Activated naive CD8-positive, alpha-beta T cell (primary cell): ENCODE data around the gene PRRG1.

ENCODE experiments used
- H3K27ac Mint-ChIP-seq: one replicate; pipeline ENCODE4 v1.8.0; 2021; ENCODE audit warnings: mixed read lengths
- H3K27me3 Mint-ChIP-seq: one replicate; pipeline ENCODE4 v1.8.0; 2021; ENCODE audit warnings: mixed read lengths
- H3K36me3 Mint-ChIP-seq: one replicate; pipeline ENCODE4 v1.8.0; 2021; ENCODE audit warnings: mixed read lengths
- H3K4me1 Mint-ChIP-seq: one replicate; pipeline ENCODE4 v1.8.0; 2021; ENCODE audit warnings: low read depth, mixed read lengths
- H3K4me3 Mint-ChIP-seq: one replicate; pipeline ENCODE4 v1.8.0; 2021; ENCODE audit warnings: mild to moderate bottlenecking, mixed read lengths
- H3K9me3 Mint-ChIP-seq: one replicate; pipeline ENCODE4 v1.8.0; 2021; ENCODE audit warnings: low read depth, mixed read lengths

Gene PRRG1

DNA sequence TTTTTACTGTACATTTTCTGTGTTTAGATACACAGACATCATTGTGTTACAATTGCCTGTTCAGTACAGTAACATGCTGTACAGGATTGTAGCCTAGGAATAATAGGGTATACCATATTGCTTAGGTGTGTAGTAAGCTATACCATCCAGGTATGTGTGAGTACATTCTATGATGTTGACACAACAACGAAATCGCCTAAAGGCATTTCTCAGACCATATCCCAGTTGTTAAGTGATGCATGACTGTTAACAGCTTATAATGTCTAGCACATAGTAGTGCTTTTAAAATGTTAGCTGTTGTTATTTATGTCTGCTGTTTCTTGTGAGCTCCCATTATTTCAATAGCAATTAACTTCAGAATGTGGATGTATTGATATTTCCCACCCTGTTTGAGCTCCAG, 4.5 kb downstream of the PRRG1 start:
- no peaks in the 10 kb centered on the region for H3K36me3 Mint-ChIP-seq
- H3K27ac Mint-ChIP-seq, result no peak overlapping the region
- H3K9me3 Mint-ChIP-seq, result no peaks in the 10 kb centered on the region
- H3K4me3 Mint-ChIP-seq, result no peak overlapping the region
- H3K4me1 Mint-ChIP-seq, result peaks cover 6% of the 10 kb centered on the region
- H3K27me3 Mint-ChIP-seq, result peaks cover 6% of the 10 kb centered on the region

DNA sequence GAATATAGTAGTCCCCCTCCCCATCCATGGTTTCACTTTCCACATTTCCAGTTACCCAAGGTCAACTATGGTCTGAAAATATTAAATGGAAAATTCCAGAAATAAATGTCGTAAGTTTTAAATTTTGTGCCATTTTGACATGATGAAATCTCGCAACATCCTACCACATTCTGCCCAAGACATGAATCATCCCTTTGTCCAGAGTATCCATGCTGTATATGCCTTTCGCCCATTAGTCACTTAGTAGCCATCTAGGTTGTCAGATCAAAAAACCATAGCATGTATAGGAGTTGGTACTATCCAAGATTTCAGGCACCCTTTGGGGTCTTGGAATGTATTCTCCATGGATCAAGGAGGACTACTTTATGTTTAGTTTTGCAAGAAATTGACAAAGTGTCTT, 8.3 kb downstream of the PRRG1 start:
- Mint-ChIP-seq H3K27me3 (no peaks in the 10 kb centered on the region), H3K27ac (no peak overlapping the region), H3K4me3 (no peak overlapping the region), H3K36me3 (no peaks in the 10 kb centered on the region), H3K9me3 (peaks cover 3% of the 10 kb centered on the region), H3K4me1 (no peaks in the 10 kb centered on the region)

DNA sequence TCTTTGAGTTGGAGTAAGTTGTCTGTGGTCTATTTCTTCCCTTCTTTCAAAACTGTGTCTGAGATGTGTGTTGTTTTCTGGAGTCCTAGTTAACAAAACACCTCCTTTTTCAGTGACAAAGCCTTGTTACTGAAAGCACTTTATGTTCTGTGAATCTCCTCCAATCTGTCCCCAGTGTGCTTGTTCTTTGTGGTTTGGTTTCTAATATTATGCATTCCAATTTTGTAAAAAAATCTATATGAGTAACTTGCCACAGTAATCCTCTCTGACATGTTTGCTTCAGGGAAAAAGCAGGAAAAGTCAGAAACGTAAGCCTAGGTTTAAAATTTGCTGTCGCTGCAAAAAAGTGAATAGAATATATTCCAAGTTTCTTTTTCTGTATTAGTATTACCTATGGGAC, 12.4 kb downstream of the PRRG1 start:
- Mint-ChIP-seq H3K27ac (no peak overlapping the region), H3K27me3 (no peaks in the 10 kb centered on the region), H3K9me3 (peaks cover 3% of the 10 kb centered on the region), H3K4me3 (no peak overlapping the region), H3K4me1 (no peaks in the 10 kb centered on the region), H3K36me3 (no peaks in the 10 kb centered on the region)

DNA sequence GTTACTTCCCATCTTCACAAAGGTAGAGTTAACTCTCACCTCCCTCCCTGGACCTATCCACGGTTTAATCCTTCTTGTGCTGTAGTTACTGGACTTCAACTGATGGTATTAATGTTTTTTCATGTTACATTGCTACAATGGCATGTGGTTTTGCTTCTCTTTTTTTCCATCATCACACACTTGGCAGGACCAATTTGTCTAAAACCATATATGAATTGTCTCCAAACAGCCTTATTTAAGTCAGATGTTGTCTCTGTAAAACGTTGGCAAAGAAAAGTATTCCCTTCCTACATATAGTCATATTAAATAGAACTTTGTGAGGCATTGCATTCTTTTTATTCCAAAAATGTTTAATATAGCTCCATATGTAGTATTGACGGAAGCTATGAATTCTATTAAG, 15.5 kb downstream of the PRRG1 start:
- no peak overlapping the region for H3K4me3 Mint-ChIP-seq
- H3K9me3 Mint-ChIP-seq, result peaks cover 3% of the 10 kb centered on the region
- no peaks in the 10 kb centered on the region for H3K36me3 Mint-ChIP-seq
- no peaks in the 10 kb centered on the region for H3K4me1 Mint-ChIP-seq
- no peak overlapping the region for H3K27ac Mint-ChIP-seq
- H3K27me3 Mint-ChIP-seq, result no peaks in the 10 kb centered on the region

DNA sequence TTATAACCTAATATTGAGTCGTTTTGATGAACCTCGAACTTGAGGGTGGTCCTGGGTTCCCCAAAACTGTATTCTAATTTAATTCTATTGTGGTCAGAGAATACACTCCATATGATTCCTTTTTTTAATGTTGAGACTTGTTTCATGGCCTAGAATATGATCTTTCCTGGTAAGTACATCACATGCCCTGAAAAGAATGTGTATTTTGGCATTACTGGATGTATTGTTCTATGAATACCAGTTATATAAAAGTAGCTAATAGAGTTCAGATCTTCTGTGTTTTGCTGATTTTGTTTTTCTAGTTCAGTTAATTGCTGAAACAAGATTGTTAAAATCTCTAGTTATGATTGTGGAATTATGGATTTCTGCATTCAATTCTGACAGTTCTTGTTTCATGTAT, 18.8 kb downstream of the PRRG1 start:
- no peaks in the 10 kb centered on the region for H3K36me3 Mint-ChIP-seq

DNA sequence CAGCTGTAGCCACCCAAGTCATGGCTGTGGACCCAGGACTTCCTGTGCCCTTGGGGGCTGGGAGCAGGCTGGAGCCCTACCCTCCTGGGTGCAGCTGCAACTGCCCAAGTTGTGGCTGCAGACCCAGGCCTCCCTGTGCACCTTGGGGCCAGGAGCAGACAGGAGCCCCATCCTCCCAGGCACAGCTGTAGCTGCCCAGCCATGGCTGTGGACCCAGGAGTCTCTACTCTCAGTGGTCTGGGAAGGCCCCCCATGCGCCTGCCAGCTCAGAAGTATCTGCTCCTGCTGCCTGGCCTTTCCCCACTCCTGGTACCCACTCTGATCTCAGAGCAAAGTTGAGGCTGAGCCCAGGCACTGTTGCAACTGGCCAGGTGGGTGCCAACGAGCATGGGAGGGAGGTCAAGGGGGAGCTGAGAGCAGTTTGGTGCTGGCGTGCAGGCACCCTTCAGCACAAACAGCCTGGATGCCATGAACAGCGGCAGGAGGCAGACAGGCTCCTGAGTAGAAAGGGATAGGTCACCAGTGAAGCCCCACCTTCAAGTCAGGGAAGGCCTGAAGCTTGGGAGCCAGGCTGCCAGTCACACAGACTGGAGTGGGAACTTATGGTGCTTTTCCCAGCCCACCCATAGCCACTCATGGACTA, 21.5 kb downstream of the PRRG1 start:
- Mint-ChIP-seq H3K27me3 (no peaks in the 10 kb centered on the region), H3K4me3 (no peak overlapping the region), H3K4me1 (no peaks in the 10 kb centered on the region), H3K27ac (no peak overlapping the region), H3K9me3 (no peaks in the 10 kb centered on the region), H3K36me3 (no peaks in the 10 kb centered on the region)

More for the DNA sequence above, 18.8 kb downstream of the PRRG1 start:
- H3K4me1 Mint-ChIP-seq, result no peaks in the 10 kb centered on the region
- no peaks in the 10 kb centered on the region for H3K9me3 Mint-ChIP-seq
- H3K27me3 Mint-ChIP-seq, result no peaks in the 10 kb centered on the region
- H3K27ac Mint-ChIP-seq, result no peak overlapping the region
- H3K4me3 Mint-ChIP-seq, result no peak overlapping the region

DNA sequence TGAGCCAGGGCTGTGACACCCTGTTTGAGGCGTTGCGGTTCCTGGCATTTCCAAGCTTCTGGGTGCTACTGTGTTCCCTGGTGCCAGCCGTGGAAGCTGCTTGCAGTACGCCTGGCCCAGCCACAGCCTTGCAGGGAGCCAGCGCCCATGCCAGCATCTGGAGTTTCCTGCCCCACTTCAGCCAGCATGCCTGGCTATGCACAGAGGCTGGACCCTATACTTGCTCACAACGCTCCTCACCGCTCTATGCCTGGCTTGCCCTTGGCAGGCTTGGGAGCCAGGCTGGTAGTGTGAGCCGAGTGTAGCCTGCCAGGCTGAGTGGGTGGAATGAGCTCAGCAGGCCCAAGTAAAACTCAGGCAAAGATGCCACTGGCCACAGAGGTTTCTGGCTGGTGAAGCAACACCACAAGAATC, 22.4 kb downstream of the PRRG1 start:
- H3K36me3 Mint-ChIP-seq, result no peaks in the 10 kb centered on the region
- H3K4me3 Mint-ChIP-seq, result no peak overlapping the region
- H3K4me1 Mint-ChIP-seq, result no peaks in the 10 kb centered on the region
- no peak overlapping the region for H3K27ac Mint-ChIP-seq
- H3K27me3 Mint-ChIP-seq, result no peaks in the 10 kb centered on the region
- no peaks in the 10 kb centered on the region for H3K9me3 Mint-ChIP-seq

DNA sequence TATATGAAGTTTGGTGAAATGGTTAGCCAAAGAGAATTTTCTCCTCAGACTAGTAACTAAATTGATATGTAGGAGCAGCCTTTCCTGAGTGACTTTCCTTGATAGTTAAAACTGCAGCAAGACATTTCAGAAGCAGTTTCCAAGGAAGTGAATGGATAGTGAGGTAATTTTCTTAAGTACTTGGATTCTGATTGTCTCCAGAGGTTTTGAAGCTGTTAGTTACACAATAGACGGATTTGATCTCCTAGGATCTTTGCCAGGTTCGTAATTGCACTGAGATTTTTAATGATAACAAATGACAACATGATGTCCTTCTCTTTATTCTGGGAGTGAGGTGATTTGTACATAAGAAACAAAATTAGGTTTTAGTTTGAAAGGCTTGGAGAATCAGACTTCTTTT, 29.2 kb downstream of the PRRG1 start:
- Mint-ChIP-seq H3K9me3 (no peaks in the 10 kb centered on the region), H3K27ac (no peak overlapping the region), H3K4me1 (no peaks in the 10 kb centered on the region), H3K4me3 (no peak overlapping the region), H3K36me3 (no peaks in the 10 kb centered on the region), H3K27me3 (no peaks in the 10 kb centered on the region)

DNA sequence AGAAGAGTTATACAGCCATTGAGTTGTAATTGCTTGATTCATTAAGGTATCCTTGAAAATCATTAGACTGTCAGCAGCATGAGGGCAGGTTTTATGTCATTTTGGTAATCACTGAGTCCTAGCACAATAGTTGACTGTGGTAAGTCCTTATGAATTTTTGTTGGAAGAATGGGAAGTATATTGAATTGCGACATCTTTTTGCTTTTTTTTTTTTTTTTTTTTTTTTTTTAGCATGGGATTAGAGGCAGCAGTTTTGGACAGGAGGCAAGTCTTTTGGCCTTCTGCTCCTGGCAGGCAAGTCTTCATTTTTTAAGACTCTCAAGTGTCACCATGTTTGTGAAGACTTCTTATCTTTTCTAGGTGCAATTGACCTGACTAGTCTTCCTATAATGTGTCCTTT, 29.7 kb downstream of the PRRG1 start:
- Mint-ChIP-seq H3K9me3 (no peaks in the 10 kb centered on the region), H3K36me3 (no peaks in the 10 kb centered on the region), H3K4me1 (no peaks in the 10 kb centered on the region), H3K27ac (no peak overlapping the region), H3K4me3 (no peak overlapping the region), H3K27me3 (no peaks in the 10 kb centered on the region)

DNA sequence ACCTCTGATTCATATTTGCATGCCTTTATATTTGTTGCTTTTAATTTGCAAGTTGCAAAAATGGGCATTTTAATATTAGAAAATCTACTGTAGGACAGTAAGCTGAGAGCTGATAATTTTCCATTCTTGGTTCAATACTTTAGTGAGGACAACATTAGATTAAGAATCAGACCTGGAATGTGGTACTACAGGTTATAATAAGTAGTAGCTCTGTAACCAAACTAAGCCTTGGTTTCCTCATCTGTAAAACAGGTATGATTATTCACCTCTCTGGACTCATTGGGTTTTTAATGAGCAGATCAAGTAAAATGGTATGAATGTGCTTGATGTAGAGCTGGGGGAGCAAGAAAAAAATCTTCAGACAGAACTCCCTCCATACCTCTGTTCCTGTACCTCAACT, 31.1 kb downstream of the PRRG1 start:
- no peaks in the 10 kb centered on the region for H3K4me1 Mint-ChIP-seq
- H3K4me3 Mint-ChIP-seq, result no peak overlapping the region
- no peaks in the 10 kb centered on the region for H3K36me3 Mint-ChIP-seq
- H3K27ac Mint-ChIP-seq, result no peak overlapping the region
- H3K27me3 Mint-ChIP-seq, result no peaks in the 10 kb centered on the region
- H3K9me3 Mint-ChIP-seq, result no peaks in the 10 kb centered on the region

DNA sequence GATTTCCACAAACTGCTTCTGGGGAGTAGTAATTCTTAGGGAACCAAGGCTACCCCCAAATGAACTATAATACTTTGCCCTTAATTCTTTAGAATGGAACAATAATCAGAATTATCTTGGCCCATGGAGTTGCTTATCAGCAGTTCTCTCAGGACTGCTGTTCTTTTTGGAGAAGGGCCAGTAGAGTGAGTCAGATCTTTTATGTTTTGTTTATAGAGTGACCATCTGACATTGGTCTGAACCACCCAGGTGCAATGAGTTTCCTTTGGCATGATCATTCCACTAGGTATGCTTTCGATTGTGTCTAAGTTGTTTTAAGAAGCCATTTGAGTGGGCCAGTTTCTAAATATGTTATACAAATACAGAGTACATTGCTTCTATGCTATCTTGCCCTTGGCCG, 31.8 kb downstream of the PRRG1 start:
- Mint-ChIP-seq H3K27me3 (no peaks in the 10 kb centered on the region), H3K36me3 (no peaks in the 10 kb centered on the region), H3K9me3 (no peaks in the 10 kb centered on the region), H3K27ac (no peak overlapping the region), H3K4me3 (no peak overlapping the region), H3K4me1 (no peaks in the 10 kb centered on the region)

DNA sequence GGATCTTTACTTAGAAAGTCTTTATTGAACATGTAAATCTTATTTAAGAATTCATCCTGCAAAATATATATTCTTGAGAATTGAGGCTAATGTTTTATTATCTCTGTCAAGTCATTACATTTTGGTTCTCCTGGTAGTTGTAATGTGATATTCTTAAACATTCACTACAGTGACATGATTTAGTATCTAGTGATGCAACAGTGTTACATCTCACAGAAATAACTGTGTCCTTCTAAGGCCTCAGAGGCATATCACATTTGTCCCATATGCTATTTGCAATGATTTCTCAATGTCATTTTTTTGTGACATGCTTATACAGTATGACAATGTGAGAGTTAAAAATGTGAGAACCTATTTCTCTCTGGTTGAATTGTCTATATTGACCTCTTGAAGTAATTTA, 34.1 kb downstream of the PRRG1 start:
- Mint-ChIP-seq H3K27ac (no peak overlapping the region), H3K9me3 (no peaks in the 10 kb centered on the region), H3K36me3 (no peaks in the 10 kb centered on the region), H3K27me3 (no peaks in the 10 kb centered on the region), H3K4me1 (no peaks in the 10 kb centered on the region), H3K4me3 (no peak overlapping the region)

DNA sequence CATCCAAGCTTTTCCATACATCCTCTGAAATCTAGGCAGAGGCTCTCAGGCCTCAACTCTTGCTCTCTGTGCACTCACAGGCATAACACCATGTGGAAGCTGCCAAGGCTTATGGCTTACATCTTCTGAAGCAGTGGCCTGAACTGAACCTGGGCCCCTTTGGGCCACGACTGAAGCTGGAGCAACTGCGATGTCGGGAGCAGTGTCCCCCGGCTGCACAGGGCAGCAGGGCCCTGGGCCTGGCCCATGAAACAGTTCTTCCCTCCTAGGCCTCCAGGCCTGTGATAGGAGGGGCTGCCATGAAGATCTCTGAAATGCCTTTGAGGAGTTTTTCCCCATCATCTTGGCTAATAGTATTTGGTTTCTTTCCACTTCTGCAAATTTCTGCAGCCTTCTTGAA, 39.2 kb downstream of the PRRG1 start:
- no peak overlapping the region for H3K4me3 Mint-ChIP-seq
- H3K27ac Mint-ChIP-seq, result no peak overlapping the region
- no peaks in the 10 kb centered on the region for H3K9me3 Mint-ChIP-seq
- no peaks in the 10 kb centered on the region for H3K27me3 Mint-ChIP-seq
- H3K4me1 Mint-ChIP-seq, result no peaks in the 10 kb centered on the region
- H3K36me3 Mint-ChIP-seq, result no peaks in the 10 kb centered on the region

DNA sequence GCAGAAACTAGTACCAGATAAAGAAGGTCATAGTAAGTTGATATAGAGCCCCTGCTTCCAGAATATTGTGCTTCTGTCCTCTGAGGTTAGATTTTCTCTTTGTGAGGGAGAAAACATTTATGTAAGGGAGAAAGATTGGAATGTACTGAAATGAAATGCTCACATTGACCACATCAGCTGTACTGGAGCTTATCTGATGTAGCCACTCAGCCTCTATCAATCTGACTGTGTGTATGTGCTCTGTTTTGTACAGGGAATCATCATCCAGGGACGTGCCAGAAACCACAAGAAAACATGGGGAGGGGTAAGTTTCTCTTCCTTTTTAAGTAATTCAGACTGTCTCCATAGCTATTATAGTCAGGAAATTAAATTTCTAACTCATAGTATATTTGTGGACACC, 56.8 kb downstream of the PRRG1 start:
- no peaks in the 10 kb centered on the region for H3K36me3 Mint-ChIP-seq
- no peaks in the 10 kb centered on the region for H3K4me1 Mint-ChIP-seq
- H3K27me3 Mint-ChIP-seq, result no peaks in the 10 kb centered on the region
- H3K4me3 Mint-ChIP-seq, result no peak overlapping the region
- H3K9me3 Mint-ChIP-seq, result no peaks in the 10 kb centered on the region
- H3K27ac Mint-ChIP-seq, result no peak overlapping the region

DNA sequence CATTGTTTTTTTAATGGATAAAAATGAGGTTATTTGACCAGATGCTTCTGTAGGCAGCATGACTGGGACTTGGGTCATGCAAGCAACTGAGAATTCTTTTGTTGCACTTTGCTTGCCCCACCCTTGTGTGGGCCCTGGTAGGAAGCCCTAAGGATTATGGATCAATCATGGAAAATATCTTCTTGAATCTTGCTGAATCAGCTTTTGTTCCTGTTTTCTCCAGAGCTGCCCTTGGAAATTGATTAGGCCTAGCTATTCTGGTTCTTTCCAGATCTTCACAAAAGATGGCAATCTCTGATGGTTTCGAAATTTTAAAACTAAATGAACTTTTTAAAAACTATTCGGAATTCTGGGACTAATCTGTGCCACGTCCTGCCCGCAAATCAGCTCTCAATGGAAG, 58.6 kb downstream of the PRRG1 start:
- Mint-ChIP-seq H3K9me3 (no peaks in the 10 kb centered on the region), H3K4me3 (no peak overlapping the region), H3K4me1 (no peaks in the 10 kb centered on the region), H3K36me3 (no peaks in the 10 kb centered on the region), H3K27me3 (no peaks in the 10 kb centered on the region), H3K27ac (no peak overlapping the region)

DNA sequence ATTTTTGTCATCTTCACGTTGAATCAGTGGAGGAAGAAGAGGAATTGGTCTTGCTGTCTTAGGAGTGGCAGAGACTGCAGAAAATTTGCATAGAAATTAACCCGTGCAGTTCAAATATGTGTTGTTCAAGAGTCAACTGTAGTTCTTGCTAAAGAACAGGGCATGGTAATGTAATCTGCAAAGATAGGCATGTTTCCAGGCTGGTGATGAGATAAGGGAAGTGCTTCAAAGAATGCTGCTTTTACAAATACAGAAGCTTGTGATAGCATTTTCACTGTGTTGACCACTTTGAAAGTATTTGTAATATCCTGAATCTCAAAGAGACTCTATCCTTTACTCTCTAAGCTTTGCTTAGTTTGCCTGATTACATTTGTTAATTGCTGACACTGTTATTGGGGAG, 60.1 kb downstream of the PRRG1 start:
- Mint-ChIP-seq H3K27me3 (no peaks in the 10 kb centered on the region), H3K36me3 (no peaks in the 10 kb centered on the region), H3K4me3 (no peak overlapping the region), H3K27ac (no peak overlapping the region), H3K9me3 (no peaks in the 10 kb centered on the region), H3K4me1 (no peaks in the 10 kb centered on the region)
